ENCODE results near the gene RPTOR.
A peak's percentile ranks its signal among the peaks of the same experiment; 100 is the strongest.

Gene RPTOR

DNA sequence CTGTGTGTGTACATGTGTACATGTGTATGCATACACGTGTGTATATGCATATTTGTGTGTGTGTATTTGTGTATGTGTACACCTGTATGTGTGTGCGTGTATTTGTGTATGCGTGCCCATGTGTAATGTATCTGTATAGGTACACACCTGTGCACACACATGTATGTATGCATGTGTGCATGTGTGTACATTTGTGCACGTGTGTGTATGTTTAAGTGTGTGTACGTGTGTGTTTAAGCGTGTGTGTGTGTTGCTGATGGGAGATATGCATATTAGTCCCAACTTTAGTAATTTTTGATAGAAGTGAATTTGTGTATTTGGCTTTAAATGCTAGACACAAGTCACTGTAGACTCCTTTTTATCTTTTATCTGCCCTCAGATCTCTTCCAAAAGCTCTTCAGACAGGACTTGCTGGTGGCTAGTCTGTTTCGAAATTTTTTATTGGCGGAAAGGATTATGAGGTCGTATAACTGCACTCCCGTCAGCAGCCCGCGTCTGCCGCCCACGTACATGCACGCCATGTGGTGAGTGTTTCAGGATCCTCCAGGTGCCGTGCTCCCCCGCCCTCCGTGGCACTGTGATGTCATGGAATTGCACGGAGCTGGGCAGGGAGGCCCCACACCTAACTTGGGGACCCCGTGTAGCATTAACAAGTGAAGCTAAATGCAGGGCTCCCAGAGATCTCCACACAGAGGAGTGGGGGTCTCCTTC is 278.2 kb downstream of the RPTOR start:
- DNase-seq: no peak

DNA sequence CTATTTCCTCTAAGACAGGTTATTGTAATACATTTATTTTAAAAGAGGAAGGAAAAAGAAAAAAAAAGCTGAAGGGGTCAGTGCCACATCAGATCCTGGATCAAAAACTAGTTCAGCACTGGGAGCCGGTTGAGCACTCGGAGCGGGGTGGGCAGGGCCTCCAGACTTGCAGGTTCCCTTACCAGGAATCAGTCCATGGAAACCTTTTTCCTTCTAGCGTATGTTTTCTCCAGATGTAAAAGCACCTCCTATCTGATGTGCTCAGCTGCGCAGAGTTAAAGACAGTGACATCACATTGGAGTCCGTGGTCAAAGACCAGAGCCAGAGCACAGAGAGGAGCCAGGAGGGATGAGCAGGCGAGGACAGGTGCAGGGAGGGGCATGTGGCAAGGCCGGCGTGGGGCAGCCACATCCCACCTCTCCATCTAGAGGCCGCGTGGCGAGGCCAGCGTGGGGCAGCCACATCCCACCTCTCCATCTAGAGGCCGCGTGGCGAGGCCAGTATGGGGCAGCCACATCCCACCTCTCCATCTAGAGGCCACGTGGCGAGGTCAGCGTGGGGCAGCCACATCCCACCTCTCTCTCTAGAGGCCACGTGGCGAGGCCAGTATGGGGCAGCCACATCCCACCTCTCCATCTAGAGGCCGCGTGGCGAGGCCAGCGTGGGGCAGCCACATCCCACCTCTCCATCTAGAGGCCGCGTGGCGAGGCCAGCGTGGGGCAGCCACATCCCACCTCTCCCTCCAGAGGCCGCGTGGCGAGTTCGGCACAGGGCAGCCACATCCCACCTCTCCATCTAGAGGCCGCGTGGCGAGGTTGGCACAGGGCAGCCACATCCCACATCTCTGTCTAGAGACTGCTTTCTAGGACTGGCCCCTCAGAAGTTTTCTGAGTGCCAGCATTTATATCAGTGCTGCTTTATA is 280.2 kb downstream of the RPTOR start:
- no peak for DNase-seq

DNA sequence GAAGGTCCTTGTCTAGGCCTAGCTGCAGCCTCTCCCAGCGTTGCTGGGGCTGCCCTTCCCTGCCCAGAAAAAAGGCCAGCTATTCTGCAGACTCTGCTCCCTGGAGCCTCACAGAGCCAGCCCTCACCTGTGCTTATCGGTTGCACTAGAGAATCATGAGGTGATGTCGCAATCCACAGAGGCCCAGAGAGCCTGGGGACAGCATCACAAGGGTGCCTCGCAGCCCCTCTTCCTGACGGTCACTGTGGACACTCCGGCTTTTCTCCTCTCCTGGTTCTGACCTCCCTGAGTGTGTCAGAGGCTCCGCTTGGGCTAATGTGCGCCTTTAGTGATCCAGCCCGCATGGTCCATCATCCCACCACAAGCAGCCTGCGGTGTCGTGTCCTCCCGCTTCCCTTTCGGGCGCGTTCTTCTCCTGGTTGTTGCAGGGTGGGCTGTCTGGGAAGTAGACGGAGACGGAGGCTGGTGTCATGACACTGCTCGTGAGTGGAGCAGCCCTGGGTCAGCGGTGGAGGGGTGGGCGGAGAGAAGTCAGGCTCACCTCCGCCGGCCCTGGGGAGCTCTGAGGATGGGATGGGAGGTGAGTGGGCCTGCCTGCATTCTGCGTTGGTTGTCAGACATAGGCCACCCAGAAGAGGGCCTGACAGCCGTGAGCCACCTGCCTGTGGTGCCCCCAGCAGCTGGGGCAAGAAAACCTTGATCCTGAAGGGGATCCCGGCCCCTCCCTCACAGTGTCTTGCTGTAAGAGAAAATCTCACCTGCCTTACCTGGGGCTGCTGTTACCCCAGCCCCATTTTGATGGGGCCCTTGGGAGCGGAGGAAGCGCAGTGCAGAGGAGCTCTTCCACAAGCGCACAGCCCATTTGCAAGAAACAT is 281.1 kb downstream of the RPTOR start:
- no peak for DNase-seq

DNA sequence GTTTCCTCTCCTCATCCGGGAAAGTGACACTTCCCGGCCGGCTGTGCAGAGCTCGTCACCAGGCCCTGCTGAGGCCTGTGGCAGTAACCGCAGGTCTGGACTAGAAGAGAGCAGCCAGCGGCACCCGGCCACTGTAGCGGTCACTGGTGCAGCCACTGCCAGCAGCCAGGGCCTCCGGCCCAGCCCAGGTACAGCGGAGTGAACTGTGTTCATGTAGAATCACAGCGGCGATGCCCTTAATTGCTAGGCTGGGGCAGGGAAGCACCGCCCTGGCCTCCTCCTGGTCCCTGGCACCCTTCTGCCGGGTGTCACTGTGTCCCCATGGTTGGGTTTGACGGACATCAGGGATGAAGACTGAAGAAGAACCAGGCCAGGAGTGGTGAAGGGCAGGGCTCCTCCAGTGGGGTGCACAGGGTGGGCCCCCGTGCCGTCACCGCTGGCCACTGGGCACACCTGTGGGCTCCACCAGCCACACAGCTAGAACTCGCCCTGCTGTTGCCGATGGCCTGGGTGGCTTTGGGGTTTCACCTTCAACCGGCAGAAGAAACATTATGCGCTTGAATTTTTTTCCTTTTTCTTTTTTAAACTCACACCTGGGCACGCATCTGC is 281.8 kb downstream of the RPTOR start:
- DNase-seq: no peak

DNA sequence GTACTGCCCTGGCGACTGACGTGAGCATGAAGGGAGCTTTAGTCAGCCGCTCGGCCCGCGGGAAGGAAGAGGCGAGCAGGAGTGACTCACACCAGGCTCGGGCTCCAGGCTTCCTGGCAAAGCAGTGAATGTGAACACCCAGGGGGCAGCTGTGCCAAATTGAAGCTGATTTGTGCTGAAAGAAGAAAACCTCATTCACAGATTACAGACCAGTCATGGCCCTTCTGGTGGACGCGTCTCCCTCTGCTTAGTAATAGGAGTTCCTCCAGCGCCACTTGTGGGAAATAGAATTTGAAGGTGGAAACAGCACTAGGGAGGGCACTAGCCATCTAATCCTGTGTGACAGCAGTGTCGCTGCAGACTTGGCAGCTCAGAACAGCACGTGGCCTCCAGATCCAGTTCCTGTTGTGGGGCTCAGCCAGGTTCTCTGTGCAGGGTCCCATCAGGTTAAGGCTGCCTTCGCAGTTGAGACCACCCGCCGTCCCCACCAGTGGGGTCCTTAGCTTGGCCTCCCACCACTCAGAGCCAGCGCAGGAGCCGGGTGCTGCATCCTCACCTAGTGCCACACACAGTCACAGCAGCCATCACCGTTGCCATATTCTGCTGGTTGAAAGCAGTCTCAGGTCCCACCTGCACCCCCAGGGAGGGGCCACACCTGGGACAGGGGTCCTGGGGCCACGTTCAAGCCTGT is 282.5 kb downstream of the RPTOR start:
- peak in 10 of 14 donors; percentile 8 to 87 (median 35) for DNase-seq

DNA sequence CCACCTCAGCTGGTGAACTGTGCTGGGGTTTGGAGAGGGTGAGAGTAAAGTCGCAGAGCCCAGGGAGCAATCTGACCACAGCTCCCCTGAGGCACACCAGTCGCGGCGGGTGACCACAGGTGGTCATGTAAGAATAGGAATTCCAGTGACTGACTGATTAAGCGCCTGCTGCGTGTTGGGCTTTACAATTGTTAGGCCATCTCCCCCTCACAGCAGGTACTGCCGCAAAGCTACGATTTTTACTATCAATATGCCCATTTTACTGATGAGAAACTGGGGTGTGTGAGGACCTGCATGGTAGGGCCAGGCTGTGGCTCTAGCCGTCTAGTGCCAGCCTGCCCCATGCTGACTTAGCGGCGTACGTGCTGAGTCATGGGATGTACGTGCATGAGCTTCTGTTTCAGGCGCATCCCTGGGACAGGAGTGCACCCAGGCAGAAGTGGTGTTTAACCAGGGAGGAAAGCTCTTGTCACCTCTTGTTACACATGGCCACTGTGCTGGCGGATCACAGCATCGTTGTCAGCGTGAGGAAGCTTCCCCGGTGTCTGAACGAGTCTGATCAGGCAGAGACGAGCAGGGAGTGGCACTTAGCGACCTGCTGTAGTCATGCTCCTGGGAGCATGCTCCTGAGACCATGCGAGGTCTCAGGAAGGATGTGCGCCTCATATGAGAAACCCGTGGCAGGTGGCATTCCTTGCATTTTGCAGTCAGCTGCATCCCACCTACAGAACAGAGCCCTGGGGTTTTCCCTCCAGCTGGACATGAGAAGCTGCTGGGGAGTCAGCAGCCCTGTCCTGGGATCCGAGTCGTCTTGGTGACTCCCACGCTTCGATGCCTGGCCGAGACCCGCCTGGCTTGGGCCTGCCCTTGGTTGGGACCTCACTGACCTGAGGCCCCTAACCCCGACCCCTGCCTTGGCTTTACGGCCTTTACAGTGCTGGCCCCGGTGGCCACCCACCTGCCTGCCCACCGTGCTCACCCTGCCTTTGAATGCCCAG is 283.3 kb downstream of the RPTOR start:
- DNase-seq: no peak

DNA sequence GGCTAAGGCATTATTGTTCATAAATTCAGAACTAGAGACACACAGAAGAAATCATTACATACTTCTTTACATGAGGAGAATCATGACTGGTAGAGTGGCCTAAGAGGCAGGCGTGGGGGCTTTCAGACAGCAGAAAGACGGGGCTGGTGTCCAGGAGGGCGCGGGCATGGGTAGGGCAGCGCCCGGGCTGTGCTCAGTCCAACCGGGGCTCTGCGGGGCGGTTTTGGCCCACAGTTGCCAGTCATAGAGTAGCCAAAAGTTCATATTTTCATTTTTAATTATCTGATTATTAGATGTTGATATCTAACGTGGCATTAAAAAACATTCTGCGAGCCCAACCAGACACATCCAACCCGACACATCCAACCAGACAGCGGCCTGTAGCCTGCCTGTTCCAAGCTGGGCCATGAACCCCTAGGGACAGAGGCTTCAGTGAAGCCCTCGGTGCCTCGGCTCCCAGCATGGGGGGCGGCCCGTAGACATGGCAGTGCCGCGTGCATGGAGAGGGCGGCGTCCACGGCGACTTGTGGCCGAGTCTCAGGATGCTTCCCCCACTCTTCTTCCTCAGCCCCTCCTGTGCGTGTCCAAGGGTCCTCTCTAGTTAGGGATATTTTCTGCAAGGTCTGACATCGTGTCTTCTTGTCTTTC is 284.7 kb downstream of the RPTOR start:
- DNase-seq: no peak

DNA sequence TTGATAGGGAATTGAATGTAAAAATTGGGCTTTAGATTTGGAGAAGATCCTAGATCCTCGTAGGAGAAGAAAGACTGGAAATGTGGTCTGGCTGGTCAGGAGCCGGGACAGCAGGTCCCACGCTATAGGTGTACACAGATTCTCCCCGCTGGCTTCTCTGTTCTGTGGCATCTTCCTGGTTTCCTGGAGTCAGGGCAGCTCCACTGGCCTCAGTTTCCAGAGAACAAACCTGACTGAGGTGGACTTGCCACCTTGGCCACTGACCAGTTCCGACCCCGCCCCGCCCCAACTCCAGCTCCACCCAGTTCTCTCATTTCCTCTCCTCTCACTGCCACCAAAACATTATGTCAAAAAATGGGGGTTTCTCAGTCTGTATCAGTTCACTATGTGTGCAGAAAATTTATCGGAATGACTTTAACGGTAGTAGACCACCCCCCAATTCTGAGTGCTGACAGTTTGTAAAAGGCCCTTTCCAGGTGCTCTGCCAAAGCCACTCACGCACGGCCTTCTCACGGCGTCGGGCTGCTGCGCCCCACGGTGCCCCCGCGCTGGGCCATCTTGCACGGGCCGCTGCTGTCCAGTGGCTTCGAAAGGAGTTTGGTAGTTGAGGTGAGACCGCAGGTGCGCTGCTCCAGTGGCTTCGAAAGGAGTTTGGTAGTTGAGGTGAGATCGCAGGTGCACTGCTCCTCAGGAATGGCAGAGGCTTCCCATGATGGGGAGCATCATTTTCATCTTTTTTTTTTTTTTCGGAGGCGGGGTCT is 285.6 kb downstream of the RPTOR start:
- no peak for DNase-seq

DNA sequence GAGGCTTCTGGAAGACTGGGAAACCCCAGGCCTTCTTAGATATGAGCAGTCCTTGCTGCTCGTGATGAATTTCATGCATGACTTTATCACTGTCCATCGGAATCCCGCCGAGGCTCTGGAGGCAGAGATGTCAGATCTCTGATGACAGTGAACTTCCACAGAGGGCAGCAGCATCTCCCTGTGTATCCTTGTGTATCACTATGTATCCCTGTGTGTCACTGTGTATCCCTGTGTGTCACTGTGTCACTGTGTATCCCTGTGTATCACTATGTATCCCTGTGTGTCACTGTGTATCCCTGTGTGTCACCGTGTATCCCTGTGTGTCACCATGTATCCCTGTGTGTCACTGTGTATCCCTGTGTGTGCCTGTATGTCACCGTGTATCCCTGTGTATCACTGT is 286.9 kb downstream of the RPTOR start:
- DNase-seq: no peak

DNA sequence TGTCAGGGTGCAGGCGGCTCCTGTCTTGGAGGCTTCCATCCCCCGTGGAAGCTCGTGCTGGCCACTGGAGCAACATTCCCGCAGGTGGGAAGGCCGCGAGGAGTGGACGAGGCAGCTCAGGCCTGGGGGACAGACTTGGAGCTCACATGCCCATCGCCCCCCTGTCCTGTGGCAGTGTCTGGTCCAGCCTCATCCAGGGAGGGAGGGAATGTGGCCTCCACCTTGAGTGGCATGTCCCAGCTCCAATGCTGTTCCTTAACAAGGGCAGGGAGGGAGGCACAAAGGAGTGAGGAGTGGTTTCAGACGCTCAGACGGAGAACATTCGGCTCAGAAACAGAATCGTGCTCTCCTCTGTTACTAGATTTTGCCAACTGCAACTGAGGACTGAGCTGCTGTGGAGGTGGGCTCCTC is 287.6 kb downstream of the RPTOR start:
- peak in 5 of 14 donors; percentile 13 to 64 (median 32) for DNase-seq

DNA sequence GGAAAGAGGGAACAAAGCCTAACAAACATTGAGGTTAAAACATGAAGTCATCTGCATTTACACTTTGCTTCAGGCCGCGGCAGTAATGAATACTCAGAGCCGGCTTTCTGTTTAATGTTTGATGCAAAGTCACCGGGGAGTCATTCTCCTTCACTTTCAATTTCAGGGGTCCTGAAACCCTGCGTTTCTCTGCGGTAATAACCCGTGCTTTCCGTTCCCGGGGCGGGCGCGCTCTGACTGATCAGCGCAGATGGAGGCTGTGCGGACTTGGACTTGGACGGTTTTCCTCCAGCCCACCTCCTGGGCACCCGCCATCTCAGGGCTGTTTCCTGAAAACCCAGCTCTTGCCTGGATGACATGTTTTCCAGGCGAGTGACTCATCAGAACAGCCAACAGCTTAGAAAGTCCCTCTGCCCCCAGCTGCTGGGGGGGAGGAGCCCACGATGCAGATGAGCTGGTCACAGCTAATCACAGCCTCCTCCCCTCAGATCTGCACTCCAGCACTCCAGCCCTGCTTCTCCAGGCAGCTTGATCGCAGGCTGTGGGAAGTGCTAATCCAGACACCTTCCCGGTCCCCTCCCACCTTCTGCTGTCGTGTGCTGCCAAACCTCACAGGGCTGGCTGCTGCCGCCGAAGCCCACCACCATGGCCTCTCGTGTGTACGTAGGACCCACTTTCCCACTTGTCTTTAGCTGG is 288.4 kb downstream of the RPTOR start:
- peak in 13 of 14 donors; percentile 20 to 94 (median 53) for DNase-seq

DNA sequence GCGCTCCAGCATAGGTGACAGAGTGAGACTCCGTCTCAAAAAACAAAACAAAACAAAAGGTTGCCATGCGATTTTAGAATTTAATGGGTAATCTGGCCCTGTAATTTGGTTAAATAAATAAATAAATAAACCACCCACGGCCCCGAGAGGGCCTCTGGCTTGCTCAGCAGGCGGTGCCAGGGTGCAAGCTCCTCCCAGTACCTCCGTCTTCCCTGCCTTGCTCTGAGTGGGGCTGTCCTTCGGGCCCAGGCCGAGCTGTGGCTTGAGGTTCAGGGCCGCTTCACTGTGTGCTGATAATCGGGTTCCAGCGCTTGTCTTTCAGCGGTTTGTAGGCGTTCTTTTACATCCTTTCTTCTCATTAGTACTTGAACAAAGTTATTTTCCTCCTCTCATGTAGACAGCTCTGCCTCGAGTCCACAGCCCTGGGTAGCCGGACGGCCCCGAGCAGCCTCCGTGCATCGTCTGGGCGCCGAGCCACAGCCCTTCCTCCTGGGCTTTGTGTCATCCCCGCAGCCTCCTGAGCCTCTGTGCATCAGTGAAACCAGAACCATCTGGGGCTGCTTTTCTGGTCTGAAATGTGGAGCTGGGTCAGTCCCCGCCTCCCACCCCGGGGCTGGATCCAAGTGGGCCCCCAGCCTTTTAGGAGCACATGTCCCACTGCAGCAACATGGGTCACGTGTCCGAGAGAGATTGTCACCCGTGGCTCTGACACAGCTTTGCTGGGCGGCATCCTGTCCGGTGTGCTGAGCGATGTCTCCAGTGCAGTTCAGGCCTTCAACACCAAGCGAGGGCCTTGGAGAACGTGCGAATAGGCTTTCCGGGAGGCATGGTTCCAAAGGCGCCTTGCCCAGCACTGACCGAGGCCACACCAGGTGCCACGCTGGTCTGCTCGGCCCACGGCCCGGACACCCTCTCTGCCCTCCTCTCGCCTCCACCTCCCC is 289.6 kb downstream of the RPTOR start:
- peak in 4 of 14 donors; percentile 5 to 80 (median 12) for DNase-seq

DNA sequence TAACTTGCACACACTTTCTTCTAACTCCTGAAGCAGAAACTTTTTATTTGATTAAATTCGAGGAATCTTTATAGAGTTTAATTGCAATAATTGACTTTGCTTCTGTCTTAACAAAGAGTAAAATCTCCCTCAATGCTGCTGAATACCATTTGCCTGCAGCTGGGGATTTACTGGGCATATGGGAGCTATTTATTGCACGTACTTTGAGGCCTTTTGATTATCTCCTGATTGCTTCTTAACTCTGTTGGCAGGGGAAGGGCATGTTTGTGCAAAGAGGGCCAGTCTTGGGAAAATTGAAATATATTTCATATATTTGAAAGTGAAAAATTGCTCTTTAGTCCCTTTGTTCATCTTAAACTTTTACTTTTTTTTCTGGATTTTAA is 290.2 kb downstream of the RPTOR start:
- no peak for DNase-seq

DNA sequence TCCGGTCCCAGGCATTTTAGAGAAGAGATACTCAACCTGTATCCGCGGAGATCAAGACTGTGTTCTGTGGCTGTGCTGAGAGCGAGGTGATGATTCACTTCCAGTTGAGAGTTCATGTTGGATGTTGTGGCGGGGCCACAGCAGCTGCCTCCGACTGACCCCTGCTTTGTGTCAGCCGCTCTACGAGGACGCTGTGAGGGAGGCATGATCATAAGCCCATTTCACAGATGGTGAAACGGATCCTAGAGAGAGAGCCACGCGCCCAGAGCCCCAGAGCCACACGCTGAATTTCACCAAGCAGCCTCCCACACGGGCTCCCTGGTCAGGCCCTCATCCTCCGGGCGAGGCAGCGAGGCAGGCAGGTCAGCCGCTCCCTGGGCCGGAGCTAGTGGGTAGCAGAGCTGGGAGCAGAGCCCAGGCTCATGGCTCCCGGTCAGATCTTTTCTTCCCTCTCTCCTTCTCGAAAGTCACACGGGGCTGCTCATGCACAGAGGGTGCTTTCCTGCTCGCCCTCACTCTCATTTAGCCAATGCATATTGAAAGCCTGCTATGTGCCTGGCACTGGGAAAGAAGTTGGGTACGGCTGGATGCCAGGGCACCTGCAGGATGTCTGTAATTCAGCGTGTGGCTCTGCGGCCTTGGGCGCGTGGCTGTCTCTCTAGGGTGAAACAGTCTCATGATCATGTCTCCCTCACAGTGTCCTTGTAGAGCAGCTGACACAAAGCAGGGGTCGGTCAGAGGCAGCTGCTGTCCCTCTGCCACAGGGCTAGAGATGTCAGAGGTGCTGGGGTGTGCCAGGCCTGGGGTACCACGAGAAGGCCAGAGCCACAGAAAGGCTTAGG is 291.4 kb downstream of the RPTOR start:
- DNase-seq: peak in 11 of 14 donors; percentile 19 to 81 (median 47)

DNA sequence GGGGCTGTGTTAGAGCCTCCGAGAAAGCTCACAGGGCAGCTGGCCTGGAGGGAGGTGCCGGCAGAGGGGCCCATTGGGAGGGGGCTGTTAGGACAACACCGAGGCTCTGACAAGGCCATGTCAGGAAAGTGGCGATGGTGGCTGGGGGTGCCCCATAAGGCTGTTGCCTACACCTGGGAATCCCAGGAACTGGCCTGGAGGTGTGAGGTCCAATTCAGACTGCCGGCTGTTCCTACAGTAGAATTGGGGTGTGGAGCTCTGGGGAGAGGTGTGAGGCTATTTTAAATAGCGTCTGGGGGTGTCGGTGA is 292.0 kb downstream of the RPTOR start:
- no peak for DNase-seq

DNA sequence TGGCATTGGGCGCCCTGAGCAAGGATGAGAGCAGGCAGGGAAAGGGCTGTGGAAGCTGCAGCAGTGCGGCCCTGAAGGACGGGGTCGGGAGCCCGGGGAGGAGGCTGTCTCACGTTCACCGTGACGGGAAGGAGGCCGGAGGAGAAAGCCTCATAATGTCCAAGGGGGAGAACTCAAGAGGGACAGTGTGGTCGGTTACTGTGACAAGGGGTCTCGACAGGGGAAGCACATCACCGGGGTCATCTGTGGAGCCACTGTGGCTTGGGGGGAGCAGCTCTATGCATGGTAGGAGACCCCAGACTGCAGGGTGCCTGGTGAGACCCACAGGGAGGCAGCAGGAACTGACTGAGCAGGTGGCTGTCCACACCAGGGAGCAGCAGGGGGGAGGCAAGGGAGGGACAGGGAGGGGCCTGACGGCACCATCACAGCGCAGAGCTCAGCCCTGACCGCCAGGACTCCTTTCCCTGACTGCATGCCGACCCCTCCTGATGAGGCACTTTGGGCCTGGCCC is 292.4 kb downstream of the RPTOR start:
- no peak for DNase-seq

Measured in C1 segment of cervical spinal cord (tissue), 14 donors.